AML-193 (cell line): ENCODE measurements around the gene DLG2.

Source experiments
- DNase-seq, 2 experiments: peaks; one replicate each; lab custom pipeline; 2025; lab: John Stamatoyannopoulos, UW

The DLG2 gene

DNA sequence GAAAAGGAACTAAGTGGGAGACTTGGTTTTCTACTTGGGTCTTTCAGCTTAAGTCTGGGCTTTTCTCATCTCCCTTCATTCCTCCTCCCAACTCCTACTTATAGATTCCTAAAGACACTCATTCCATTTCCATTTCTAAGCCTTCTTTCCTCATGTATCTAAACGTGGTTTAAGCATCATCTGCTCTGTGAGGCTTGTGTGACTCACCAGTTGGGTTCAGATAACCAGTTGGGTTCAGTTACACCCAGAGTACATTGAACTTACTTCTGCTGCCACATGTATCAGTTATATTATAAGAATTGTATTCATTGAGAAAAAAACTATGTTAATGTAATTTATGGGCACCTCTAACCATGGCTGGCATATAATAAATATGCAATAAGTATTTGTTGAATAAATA is 1509.8 kb downstream of the DLG2 start:
- DNase-seq, result no peak

DNA sequence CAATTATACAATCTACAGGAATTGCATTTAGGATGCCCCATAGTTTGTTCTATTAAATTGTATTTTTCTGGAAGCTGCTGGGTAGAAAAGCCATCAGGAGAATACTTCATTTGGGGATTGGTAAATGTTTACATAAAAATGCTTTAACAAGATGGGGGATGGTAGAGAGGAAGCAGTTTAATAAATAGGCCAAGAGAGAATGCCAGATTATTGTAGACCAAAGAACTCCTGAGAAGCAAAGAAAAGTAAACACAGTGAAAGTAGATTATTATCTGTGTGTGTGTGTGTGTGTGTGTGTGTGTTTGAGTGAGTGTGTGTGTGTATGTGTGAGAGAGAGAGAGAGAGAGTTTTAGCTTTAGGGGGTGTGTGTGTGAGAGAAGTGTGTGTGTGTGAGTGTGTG is 1520.6 kb downstream of the DLG2 start:
- no peak for DNase-seq

DNA sequence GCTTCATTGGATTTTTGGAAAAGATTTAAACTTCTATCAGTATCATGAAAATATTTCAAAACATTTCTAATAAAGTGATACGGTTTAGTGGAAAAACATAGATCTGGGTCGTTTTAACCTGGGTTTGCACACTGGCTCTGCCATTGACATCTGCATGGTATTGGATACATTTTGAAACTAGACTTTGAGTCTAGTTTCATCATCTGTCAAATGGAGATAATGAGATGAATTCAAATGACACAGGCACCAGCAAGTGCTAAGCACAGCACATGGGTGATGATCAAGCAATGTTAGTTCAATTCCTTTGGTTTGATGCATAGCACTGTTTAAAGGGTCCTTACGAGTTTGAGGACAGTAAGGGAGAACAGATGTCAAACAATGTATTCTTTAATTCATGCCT is 1522.0 kb downstream of the DLG2 start:
- DNase-seq, result no peak

DNA sequence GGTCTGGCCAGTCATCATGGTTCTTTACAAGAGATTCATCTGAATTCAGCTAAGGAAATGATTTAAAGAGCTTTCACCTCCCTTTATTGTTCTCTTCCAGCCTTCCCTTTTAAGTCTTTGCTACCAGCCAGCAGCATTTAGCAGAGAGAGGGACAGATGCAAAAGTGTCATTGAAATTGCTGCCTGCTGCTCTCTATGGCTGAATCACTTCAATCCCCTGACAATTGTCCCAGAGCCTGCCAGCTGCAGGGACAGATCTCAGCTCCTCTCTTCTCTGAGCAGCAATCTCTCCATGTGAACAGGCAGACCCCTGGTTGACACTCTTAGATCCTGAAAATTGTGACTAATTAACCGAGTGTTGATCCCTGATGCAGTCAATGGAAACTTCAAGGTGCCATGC is 1524.0 kb downstream of the DLG2 start:
- no peak for DNase-seq

DNA sequence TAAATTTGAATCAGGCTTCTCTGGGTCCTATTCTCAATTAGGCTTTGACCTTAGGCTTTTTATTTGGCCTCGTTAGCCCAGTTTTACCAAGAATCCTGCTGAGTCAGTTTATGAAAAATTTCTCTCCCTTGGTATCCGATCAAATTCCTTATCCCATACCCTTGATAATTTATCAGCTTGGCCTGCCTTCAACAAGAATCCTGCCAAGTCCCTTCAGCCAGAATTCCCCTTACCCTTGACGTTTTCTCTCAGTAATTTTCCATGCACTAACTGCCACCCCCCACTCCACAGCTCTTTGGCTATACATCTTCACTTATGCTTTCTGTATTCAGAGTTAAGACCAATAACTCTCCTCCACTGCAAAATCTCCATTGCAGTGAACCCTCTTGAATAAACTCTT is 1530.0 kb downstream of the DLG2 start:
- no peak for DNase-seq

DNA sequence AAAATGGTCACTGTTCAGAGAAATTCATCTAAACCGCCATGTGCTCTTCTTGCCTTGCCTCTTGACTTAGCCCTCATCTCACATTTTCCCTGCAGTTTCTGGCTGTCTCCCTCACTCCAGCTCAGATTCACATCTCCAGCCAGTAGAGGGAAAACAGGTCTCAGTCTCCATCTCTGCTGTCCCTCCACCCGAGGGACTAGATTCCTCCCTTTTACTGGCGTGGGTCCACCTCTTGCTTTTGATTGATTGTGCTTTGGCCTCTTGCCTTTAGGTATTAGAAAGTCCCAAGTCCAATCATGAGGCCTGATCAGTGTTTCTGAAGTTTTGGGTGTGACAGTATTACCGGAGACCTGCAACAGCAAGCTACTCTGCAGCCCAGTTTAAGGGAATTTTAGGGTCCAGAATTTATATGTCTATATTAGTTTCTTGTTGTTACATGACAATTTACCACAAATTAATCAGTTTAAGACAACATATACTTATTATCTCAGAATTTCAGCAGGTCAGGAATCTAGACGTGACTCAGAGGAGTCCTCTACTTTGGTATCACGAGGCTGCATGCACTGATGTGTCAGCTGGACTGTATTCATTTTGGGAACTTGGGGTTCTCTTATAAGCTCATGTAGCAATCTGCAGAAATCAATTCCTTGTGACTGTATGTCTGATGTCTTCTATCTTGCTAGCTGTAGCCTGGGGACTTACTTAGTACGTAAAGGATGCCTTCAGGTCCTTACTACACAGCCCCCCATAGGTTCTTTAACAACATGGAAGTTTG is 1535.7 kb downstream of the DLG2 start:
- no peak for DNase-seq

DNA sequence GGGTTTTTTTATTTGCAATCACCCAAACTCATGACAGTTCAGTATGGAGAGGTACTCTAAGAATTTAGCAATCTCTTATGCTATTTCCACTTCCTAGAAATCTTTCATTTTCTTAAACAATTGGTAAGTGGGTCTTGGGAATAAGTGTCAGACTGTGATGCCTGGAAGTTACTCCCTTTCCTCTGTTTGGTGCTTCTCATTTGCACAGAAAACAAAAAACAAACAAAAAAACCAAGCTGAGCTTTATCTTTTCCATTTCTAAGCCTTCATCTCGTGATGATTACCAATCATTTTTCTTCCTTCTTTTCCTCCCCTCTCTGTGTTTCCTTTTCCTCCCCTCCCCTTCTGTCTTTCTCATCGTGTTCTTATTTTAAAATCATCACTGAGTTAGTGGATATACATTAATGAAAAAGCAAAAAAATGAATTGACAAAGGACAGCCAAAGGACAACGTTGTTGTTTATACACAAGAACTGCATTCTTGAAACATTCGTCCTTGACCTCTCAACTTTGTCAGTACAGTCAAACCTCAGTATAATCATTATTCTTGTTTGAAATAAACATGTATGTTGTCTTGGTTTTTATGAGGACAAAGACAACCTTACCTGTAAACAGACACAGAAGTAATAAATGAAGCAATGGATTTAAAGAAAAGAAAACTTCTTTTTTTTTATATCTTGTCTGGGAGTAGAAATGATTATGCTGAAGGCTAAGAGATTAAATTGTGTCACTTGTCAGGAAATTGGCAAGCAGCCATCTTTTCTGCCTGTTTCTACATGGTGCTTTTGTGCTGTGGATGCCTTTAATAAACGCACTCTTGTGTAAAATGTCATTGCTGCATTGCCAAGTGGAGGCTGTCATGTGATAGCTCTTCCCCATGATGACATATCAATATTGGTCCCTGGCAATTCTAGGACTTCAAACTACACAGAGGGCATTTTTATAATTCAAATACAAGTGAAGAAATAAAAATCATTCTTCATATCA is 1537.8 kb downstream of the DLG2 start:
- DNase-seq, result no peak

DNA sequence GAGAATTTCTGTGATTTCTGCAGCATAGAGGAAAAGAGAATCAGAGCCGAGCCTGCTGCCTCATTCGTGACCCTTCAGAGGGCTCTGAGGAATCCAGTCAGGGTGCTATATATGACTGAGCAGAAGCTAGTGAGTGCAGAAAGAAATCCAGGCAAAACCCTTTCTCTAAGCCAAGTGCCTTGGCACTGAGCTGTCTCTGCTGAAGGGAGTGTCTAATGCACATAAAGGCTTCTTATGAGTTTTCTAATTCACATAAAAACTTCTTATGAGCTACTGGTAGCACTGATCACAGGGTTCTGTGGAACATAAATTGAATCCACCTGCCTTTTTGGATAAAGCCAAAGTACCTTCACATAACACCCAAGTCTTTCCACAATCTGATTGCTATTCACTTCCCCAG is 1555.3 kb downstream of the DLG2 start:
- no peak for DNase-seq

DNA sequence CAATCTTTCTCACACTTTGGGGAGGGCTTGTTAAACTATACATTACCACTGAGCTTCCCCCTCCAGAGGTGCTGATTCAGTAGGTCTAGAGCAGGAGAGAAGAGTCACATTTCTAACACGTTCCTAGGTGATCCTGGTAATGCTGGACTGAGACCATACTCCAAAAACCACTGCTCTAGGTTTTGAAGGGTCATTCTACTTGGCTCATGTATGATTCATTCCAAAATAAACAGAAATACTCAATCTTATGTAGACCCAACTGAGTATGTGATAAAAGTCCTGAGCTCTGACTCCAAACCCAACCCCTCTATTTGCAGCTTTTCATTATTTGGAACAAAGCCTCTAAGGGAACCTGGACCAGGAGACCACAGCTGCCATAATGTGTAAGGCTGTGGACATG is 1558.1 kb downstream of the DLG2 start:
- DNase-seq, result no peak

DNA sequence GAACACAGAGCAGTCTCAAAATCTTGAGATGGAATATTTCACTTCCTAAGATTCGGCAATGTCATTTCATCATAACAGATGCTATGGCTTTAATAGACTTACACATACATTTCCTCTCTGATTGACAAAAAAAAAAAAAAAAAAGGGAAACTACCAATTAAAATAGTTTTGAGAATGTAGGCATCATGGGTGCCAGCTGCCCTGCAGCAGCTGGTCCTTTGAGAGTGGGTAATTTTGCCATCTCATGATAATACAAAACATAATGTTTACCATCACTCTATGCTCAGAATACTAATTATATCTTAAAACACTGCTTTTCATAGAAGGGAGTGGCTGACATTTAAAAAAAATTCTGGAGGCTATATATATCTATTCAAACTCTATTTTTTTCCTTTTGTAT is 1565.4 kb downstream of the DLG2 start:
- DNase-seq, result no peak

DNA sequence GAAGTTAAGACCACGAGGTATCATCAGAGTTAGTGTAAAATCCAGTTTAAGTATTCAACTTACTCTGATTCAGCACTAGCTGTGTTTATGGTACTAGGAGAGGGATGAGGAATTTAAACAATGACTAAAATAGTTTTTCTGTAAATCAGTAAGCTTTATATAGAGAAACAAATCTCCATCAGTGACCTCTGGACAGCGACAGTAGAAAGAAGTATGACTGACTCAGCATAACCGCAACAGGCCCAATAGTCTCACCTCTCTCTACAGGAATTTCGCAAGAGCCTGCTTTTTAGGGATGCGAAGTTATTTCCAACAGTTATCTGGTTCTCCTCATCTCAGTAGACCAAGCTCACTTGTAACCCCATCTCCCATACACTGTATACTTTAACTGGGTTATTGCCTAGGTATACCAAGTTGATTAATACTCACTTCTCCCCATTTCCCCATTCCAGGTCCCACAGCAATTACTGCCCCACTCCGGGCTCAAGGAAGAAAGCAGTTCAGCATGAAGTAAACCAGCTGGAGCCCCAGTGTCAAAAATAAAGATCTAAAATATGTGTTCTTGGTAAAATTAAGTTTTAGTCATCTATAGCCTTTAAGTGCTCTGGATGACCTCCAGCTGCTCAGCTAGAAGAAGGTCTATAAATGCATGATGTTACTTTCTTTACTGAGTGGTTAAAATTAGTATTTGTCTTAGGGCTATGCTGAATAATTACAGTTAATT is 1570.3 kb downstream of the DLG2 start:
- no peak for DNase-seq

DNA sequence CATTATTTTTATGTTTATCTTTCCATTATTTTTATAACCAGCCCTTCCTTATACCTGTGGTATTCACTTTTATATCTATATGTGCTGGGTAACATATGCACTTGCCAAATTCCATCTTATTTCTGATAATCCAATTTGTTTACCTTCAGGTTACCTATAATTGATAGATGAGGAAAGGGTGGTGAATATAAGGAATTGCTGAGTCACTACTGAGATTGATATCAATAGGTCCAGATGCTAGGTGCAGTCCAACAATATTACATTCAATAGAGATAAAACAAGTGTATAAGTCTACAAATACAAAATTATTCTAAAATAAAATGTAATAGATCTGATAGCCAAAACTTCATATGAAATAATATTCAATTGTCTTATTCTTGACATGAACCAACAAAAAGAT is 1582.0 kb downstream of the DLG2 start:
- DNase-seq, result no peak

DNA sequence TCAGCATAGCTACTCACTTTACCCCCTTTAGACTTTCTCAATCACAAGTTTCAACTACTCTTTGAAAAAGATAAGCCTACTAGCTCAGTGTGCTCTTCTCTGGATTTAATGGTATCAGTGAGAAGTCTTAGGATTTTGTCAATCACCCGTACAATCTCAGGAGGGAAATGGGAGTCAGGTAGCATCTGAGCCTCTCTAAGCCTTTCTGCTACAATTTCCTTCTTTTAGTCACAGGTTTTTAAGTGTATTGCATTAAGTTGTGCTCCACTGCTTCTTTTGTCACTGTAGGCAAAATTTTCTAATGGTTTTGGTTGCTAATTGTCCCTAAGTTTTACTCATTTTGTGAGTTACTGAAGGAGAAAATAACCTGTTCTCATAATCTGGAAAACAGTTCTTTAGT is 1582.4 kb downstream of the DLG2 start:
- no peak for DNase-seq

DNA sequence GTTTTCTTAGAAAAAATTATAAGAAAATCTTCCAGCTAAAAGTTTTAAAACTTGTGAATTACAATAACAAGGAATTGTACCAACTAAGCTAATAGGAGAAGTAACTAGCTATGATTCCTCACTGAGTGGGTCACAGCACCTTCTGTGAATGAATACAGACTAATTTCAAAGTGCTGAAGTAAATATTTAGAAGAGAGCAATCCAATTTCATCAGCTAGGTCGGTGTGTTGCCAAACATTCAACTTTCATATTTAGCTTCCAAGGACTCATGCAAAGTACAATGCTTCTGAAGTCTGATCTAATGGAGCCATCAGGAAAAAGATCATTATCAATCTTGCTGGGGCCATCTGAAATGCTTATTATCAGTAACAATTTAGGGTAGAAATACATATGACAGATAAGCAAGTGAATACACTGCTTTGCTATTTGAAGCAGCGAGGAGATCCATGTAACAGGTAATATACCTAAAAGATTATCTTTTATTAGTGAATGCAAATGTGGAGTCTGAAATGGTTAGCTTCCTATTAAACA is 1590.4 kb downstream of the DLG2 start:
- DNase-seq, result no peak

DNA sequence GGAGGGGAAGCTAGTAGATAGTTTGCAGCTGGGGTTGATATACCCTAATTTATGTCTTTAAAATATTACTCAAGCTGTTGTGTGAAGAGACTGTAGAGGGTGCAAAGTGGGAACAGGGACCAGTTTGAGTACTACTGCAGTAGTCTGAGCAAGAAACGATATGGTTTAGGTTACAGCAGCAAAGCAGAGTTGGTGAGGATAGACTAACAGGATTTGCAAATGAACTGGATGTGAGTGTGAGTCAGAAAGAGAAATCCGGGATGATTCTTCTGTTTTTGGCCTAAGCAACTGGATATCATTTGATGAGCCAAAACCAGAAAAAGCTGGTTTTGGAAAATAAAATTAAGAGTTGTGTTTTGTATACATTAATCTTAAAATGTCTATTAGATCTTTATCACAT is 1591.5 kb downstream of the DLG2 start:
- no peak for DNase-seq

DNA sequence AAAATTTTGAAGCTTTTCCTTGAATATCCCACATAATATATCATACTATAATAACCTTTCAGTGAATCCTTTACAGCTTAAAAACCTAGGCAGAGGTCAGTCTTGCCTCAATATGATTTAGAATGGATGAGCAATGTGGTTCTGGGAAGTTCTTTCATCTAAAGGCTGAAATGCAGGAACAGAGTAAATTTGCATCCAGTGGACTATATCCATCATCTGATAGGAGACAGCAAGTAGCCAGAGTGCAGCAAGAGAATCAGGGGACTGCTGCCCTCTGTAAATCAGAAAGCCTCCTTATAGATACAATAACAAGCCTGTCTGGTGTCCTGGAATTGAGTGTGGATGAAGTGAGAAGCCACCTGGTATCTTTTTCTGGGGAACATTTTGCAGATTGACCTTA is 1592.7 kb downstream of the DLG2 start:
- no peak for DNase-seq

DNA sequence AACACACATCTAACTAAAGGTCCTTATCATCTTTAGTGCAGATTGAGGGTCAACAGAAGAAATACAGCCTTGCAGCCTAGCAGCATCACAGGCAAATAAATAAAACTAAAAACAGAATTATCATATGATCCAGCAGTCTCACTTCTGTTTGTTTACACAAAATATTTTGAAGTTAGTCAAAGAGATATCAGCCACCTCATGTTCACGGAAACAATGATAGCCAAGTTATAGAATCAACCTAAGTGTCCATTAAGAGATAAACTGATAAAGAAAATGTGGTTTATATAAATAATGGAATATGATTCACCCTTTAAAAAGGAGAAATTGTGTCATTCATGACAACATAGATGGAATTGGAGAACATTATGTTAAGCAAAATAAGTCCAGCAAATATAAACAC is 1602.9 kb downstream of the DLG2 start:
- DNase-seq, result no peak

DNA sequence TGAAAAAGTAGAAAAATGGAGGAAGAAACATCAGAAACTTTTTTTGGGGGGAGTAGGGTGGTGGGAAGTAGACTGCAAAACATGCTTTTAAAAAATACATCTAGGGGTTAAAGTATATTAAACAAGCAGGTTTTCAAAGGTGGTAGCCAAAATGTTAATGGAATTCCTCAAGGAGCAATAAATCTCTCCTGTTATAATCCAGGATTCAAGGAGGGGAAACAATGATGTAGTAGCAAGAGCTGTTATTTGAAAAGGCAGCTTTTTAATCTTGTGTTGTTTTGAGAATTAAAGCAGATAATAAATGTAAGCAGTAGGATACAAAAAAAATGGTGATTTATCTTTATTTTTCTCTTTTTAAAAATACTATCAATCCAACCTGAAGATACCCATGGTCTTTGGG is 1604.4 kb downstream of the DLG2 start:
- no peak for DNase-seq

DNA sequence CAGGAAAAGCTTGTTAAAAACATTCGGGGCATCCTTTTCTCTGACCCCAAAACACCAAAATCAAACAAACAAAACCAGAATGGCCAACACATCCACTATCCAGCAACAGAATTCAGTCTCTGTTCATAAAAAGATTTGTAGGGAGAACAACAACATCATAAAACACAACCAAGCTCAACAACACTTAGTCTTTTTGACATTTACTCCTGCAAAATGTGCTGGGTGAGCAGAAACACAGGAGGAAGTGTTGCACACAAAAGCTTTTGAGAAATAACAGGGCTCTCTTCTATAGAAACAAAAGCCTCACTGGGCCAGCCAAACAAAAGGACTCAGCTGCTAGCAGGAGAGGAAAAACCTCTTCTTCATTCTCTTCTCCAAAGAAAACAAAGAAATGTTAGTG is 1604.9 kb downstream of the DLG2 start:
- DNase-seq, result no peak

DNA sequence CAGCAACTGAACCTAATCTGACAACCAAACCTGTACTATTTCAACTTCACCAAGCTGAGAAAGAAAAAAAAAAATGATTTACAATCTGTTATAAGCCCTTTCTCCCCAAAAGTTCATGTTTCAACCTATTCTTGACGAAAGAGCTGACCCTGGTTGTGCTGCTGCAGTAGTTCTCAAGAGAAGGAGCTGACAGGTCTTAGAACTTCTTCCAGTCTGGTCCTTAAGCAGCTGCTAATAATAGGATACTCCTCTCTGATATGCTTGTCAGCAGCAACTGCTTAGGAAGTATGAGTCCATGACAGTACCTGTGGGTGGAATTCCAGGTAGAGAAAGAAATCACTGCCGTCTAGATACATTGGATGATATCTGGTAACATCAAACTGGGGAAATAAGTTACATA is 1605.9 kb downstream of the DLG2 start:
- DNase-seq, result no peak

DNA sequence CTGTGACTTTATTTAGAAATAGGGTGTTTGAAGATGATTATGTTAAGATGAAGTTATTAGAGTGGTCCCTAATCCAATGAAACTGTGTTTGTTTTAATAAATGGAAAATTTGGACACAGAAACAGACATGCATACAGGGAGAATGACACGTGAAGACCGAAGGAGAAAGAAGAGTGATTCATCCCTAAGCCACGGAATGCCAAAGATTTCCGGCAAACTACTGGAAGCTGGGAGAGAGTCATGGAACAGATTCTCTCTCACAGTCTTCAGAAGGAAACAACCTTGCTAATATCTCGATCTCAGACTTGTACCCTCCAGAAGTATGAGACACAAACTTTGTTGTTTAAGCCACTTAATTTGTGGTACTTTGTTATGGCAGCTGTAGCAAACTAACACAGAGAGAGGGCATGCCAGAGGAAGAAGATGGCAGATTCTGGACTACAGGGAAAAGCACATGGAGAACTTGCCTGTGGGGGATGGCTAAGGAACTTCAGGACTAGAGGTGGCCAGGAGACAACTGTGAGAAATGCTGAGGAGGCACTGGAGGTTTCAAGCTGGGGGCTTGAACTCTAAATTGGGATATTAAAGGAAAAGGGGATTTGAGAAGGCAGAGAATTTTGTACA is 1607.5 kb downstream of the DLG2 start:
- DNase-seq, result no peak

DNA sequence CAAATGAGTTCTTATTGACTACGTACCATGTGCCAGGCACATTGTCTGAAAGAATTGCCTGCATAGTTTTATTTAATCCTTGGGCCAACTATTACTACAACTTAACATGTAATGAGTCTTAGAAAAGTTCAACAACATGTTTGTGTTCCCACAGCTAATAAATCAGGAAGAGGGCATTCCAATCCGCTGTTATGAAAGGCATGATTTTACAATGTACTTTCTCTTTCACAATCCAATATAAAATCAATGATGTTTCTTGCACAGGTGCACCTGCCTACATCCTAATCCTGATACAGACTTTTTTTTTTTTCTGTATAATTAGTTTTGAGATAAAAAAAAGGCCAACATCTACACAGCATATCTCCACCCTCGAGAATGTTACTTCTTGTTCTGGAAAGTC is 1612.6 kb downstream of the DLG2 start:
- no peak for DNase-seq
